ENCODE results near the gene CARD8.
"Not testable (repeated sequence)": the region's sequence is repeated elsewhere in the genome, so short reads cannot be mapped to it uniquely, and the experiment has no call there.

- not testable (repeated sequence) for TF ChIP-seq CTCF (conservative IDR thresholded peaks at IDR 0.05 in 1 of 2, IDR thresholded peaks at IDR 0.05 in 1 of 2; ENCODE audit: extremely low read depth in 1 of 2, insufficient read depth in 1 of 2, low read depth in 1 of 2, low read length in 2 of 2); EZH2 (IDR thresholded peaks at IDR 0.05; ENCODE audit: borderline replicate concordance, low read length)
Measured at GRCh38 chr19:48220784-48221183, 34.9 kb downstream of the CARD8 start.

Measured in mammary epithelial cell (primary cell).